Erythroblast (primary cell): Measurements from ENCODE around the gene CD1C.

Experiments used
- GATA1 ChIP-seq: IDR thresholded peaks from 2 replicates; pipeline ENCODE4 v1.6.1; 2011; ENCODE audit warnings: low read depth, mild to moderate bottlenecking, control low read depth, low read length, moderate library complexity
- POLR2A ChIP-seq: IDR thresholded peaks from 2 replicates; pipeline ENCODE4 v1.6.1; 2011; ENCODE audit warnings: mild to moderate bottlenecking, low read length

- no peak for TF ChIP-seq POLR2A
- TF ChIP-seq GATA1, result no peak
These were observed 6.1 kb downstream of the CD1C start for GRCh38 chr1:158295791-158296190.
